ENCODE data around the gene CYP2C8. TPM values are rescaled to one million over a fixed set of nuclear protein-coding genes. Genes with fewer than 3 reads are reported as not detected.

The CYP2C8 gene
- total RNA-seq, 1 experiment from 2014 or later, result 0.81 TPM

DNA sequence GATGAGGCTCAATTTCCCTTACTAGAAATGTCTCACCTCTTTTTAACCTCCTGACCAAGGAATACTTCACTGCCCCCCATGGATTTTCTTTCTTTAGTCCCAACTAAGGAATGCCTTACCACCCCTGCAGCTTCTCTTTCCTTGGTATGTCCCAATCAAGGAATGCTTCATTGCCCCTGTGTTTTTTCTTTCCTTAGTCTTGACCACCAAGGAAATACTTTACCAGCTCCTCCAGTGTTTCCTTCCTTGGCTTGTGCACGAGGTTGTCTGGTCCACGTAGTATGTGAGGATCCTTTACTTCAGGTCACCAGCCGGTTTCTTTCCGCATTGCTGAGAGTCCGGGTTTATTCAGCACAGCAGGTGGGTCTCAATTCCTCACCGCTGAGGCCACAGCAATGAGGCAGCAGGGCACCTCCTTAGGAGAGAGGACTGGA lies 71.5 kb downstream of the CYP2C8 start:
- Mint-ChIP-seq H3K27ac (peak overlapping the region; percentile 59; the same call in 1 of the 2 replicates), H3K27me3 (ENCODE audit: low read depth) (no peaks in the 10 kb centered on the region; the same call in 1 of the 2 replicates), H3K4me3 (peak overlapping the region; percentile 56), H3K4me1 (peaks cover 26% of the 10 kb centered on the region), H3K36me3 (no peaks in the 10 kb centered on the region), H3K9me3 (peaks cover 5% of the 10 kb centered on the region)
- no peak for TF ChIP-seq ETV6 (CRISPR knock-in tag; IDR thresholded peaks at IDR 0.05)
- TF ChIP-seq SP1 (CRISPR knock-in tag; conservative IDR thresholded peaks at IDR 0.05), result peak; percentile 37; the same call in 1 of the 2 replicates
- TF ChIP-seq SMAD3 (CRISPR knock-in tag; IDR thresholded peaks at IDR 0.05; ENCODE audit: borderline replicate concordance), result no peak
- peak; percentile 74 for TF ChIP-seq ZNF423 (CRISPR knock-in tag; IDR thresholded peaks at IDR 0.05)
- TF ChIP-seq CREM (CRISPR knock-in tag; IDR thresholded peaks at IDR 0.05), result no peak
- no peak for TF ChIP-seq TP53 (CRISPR knock-in tag; IDR thresholded peaks at IDR 0.05)
- POLR2A ChIA-PET, result interaction anchor here (0.6 kb wide), 1 partner anchor 238 kb away, joined by 3 read pairs; no protein-coding TSS in a partner anchor
- peak; percentile 31 for DNase-seq (ENCODE audit: low spot score)
- peak; percentile 89 for ATAC-seq
- CTCF ChIA-PET, result interaction anchor here (0.7 to 1.8 kb wide), 2 partner anchors 34 to 357 kb away, joined by 3 read pairs; no protein-coding TSS in a partner anchor

- ChIA-PET CTCF (interaction anchor here (1.3 kb wide), 1 partner anchor 29 kb away, joined by 3 read pairs; no protein-coding TSS in a partner anchor), POLR2A (interaction anchor here (0.7 kb wide), 1 partner anchor 43 kb away, joined by 3 read pairs; no protein-coding TSS in a partner anchor)
- no peak for TF ChIP-seq TCF7 (CRISPR knock-in tag; IDR thresholded peaks at IDR 0.05; ENCODE audit: low read depth)
- no peak for TF ChIP-seq ATF1 (CRISPR knock-in tag; IDR thresholded peaks at IDR 0.05)
- no peak for TF ChIP-seq NR2C2 (CRISPR knock-in tag; IDR thresholded peaks at IDR 0.05)
- TF ChIP-seq NFATC4 (CRISPR knock-in tag; IDR thresholded peaks at IDR 0.05), result no peak
- TF ChIP-seq ESRRA (CRISPR knock-in tag; IDR thresholded peaks at IDR 0.05; ENCODE audit: borderline replicate concordance), result no peak
- TF ChIP-seq TEAD1 (CRISPR knock-in tag; IDR thresholded peaks at IDR 0.05), result no peak
- TF ChIP-seq ZNF281 (CRISPR knock-in tag; IDR thresholded peaks at IDR 0.05), result no peak
- TF ChIP-seq, protein P1, sequence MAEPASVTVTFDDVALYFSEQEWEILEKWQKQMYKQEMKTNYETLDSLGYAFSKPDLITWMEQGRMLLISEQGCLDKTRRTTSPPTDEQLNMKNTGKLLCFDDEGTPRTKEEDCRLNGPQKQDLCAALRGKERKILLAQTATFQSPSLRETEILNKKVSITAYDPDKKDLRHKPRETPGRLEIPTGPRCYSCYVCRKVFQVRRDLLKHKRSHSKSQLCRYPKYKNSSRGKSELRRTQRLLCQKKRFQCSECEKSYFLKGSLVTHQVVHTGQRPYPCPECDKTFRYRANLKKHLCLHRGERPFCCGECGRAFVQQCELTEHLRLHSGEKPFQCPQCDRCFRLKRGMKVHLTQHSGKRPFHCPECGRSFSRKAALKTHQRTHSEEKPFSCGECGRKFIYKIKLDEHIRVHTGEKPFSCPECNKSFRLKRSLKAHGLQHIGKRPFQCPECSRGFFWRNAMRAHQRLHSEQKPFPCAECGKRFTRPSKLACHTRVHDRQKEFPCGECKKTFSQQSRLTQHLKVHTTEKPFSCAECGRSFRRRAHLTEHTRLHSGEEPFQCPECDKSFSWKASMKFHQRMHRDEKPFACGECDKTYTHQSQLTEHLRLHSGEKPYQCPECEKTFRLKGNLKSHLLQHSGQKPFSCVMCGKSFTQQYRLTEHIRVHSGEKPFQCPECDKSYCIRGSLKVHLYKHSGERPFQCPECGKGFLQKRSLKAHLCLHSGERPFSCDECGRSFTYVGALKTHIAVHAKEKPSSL (CRISPR knock-in tag; conservative IDR thresholded peaks at IDR 0.05), result no peak
- TF ChIP-seq RELA (CRISPR knock-in tag; IDR thresholded peaks at IDR 0.05; ENCODE audit: borderline replicate concordance), result no peak
- no peak for TF ChIP-seq SMAD3 (CRISPR knock-in tag; IDR thresholded peaks at IDR 0.05; ENCODE audit: borderline replicate concordance)
- no peak for TF ChIP-seq ZNF671 (CRISPR knock-in tag; IDR thresholded peaks at IDR 0.05)
- no peak for TF ChIP-seq ZNF396 (CRISPR knock-in tag; IDR thresholded peaks at IDR 0.05; ENCODE audit: borderline replicate concordance)
- TF ChIP-seq SOX15 (CRISPR knock-in tag; IDR thresholded peaks at IDR 0.05), result no peak
- TF ChIP-seq NFYB (CRISPR knock-in tag; conservative IDR thresholded peaks at IDR 0.05; ENCODE audit: low read depth), result no peak
- peaks cover 21% of the 10 kb centered on the region for H3K4me1 Mint-ChIP-seq
- ATAC-seq (peak; percentile 89), DNase-seq (ENCODE audit: low spot score) (peak; percentile 46)
- H3K4me3 Mint-ChIP-seq, result no peak overlapping the region
- H3K9me3 Mint-ChIP-seq, result peaks cover 47% of the 10 kb centered on the region
- H3K36me3 Mint-ChIP-seq, result peaks cover 19% of the 10 kb centered on the region
- H3K27ac Mint-ChIP-seq, result no peak overlapping the region
- H3K27me3 Mint-ChIP-seq (ENCODE audit: low read depth), result no peaks in the 10 kb centered on the region; the same call in none of the 2 replicates
Observed at GRCh38 chr10:94992811-94993210, 76.5 kb downstream of the CYP2C8 start.

Measured in WTC11 (cell line).